ENCODE data around the gene COL5A1.
"Not testable (repeated sequence)": the region's sequence is repeated elsewhere in the genome, so short reads cannot be mapped to it uniquely, and the experiment has no call there.

The COL5A1 gene

GRCh38 chr9:134655586-134656333 lies 14.2 kb downstream of the COL5A1 start:
- DNase-seq (ENCODE audit: low read depth in 2 of 2), result no peak

GRCh38 chr9:134656334-134657006 lies 14.9 kb downstream of the COL5A1 start:
- DNase-seq (ENCODE audit: low read depth in 2 of 2), result no peak

GRCh38 chr9:134657666-134658377 lies 16.2 kb downstream of the COL5A1 start:
- no peak for DNase-seq (ENCODE audit: low read depth in 2 of 2)

- no peak for DNase-seq (ENCODE audit: low read depth in 2 of 2)
These were observed 16.9 kb downstream of the COL5A1 start for GRCh38 chr9:134658378-134658955.

GRCh38 chr9:134659688-134660131 lies 18.1 kb downstream of the COL5A1 start:
- no peak for DNase-seq (ENCODE audit: low read depth in 2 of 2)

GRCh38 chr9:134660407-134660806 lies 18.8 kb downstream of the COL5A1 start:
- no peak for DNase-seq (ENCODE audit: low read depth in 2 of 2)

- DNase-seq (ENCODE audit: low read depth in 2 of 2), result no peak
These were observed 19.7 kb downstream of the COL5A1 start for GRCh38 chr9:134661299-134661698.

- DNase-seq (ENCODE audit: low read depth in 2 of 2), result no peak
These were observed 20.2 kb downstream of the COL5A1 start for GRCh38 chr9:134661791-134662142.

- DNase-seq (ENCODE audit: low read depth in 2 of 2), result no peak
These were observed 20.7 kb downstream of the COL5A1 start for GRCh38 chr9:134662143-134662876.

- no peak for DNase-seq (ENCODE audit: low read depth in 2 of 2)
These were observed 21.5 kb downstream of the COL5A1 start for GRCh38 chr9:134663084-134663483.

- DNase-seq (ENCODE audit: low read depth in 2 of 2), result no peak
These were observed 22.3 kb downstream of the COL5A1 start for GRCh38 chr9:134663753-134664415.

- DNase-seq (ENCODE audit: low read depth in 2 of 2), result no peak
These were observed 22.8 kb downstream of the COL5A1 start for GRCh38 chr9:134664446-134664845.

- DNase-seq (ENCODE audit: low read depth in 2 of 2), result no peak
These were observed 24.6 kb downstream of the COL5A1 start for GRCh38 chr9:134666208-134666607.

GRCh38 chr9:134666831-134667230 lies 25.2 kb downstream of the COL5A1 start:
- DNase-seq (ENCODE audit: low read depth in 2 of 2), result no peak

GRCh38 chr9:134668977-134669376 lies 27.4 kb downstream of the COL5A1 start:
- DNase-seq (ENCODE audit: low read depth in 2 of 2), result not testable (repeated sequence)

- no peak for DNase-seq (ENCODE audit: low read depth in 2 of 2)
These were observed 27.9 kb downstream of the COL5A1 start for GRCh38 chr9:134669399-134669955.

- no peak for DNase-seq (ENCODE audit: low read depth in 2 of 2)
These were observed 28.5 kb downstream of the COL5A1 start for GRCh38 chr9:134670042-134670525.

- no peak for DNase-seq (ENCODE audit: low read depth in 2 of 2)
These were observed 29.3 kb downstream of the COL5A1 start for GRCh38 chr9:134670851-134671281.

GRCh38 chr9:134671341-134672113 lies 29.9 kb downstream of the COL5A1 start:
- DNase-seq (ENCODE audit: low read depth in 2 of 2), result no peak

- DNase-seq (ENCODE audit: low read depth in 2 of 2), result no peak
These were observed 34.8 kb downstream of the COL5A1 start for GRCh38 chr9:134676361-134676760.
